GM12878 (cell line): Measurements from ENCODE around the gene ICA1. TPM values are rescaled to one million over a fixed set of nuclear protein-coding genes. Genes with fewer than 3 reads are reported as not detected.

Source experiments
- BACH1 ChIP-seq: fragments of 450-650 bp; IDR thresholded peaks from 2 replicates; pipeline ENCODE4 v1.6.1; 2017; ENCODE audit warnings: mild to moderate bottlenecking, borderline replicate concordance
- BHLHE40 ChIP-seq, 2 experiments: fragments of 450-650 bp in 1 of 2; IDR thresholded peaks; 2 replicates each; pipeline ENCODE4 v1.6.1; 2011 to 2017; ENCODE audit warnings: low read depth in 2 of 2, borderline replicate concordance in 1 of 2, improper control_type of control experiment in 1 of 2, low read length in 1 of 2, mild to moderate bottlenecking in 1 of 2
- CBX5 ChIP-seq: sonication (generic); IDR thresholded peaks from 2 replicates; pipeline ENCODE4 v1.6.1; 2016; ENCODE audit warnings: low read depth, moderate library complexity, mild to moderate bottlenecking, inconsistent platforms
- FOXK2 ChIP-seq: fragments of 450-650 bp; IDR thresholded peaks from 2 replicates; pipeline ENCODE4 v1.6.1; 2017; ENCODE audit warnings: mild to moderate bottlenecking, moderate library complexity
- GABPA ChIP-seq: IDR thresholded peaks from 2 replicates; pipeline ENCODE4 v1.6.1; 2014; ENCODE audit warnings: antibody characterized with exemption, low read depth, mild to moderate bottlenecking, inconsistent platforms
- IRF3 ChIP-seq: fragments of 450-650 bp; IDR thresholded peaks from 2 replicates; pipeline ENCODE4 v1.6.1; 2014; ENCODE audit warnings: mild to moderate bottlenecking
- IRF5 ChIP-seq: fragments of 450-650 bp; IDR thresholded peaks from 2 replicates; pipeline ENCODE4 v1.6.1; 2017; ENCODE audit warnings: borderline replicate concordance
- KAT2A ChIP-seq: conservative IDR thresholded peaks from 2 replicates; pipeline ENCODE4 v1.6.1; 2011; ENCODE audit warnings: low read depth, low read length; ENCODE audit not compliant: control insufficient read depth
- KDM1A ChIP-seq: fragments of 200-600 bp; sonication (generic); IDR thresholded peaks from 2 replicates; pipeline ENCODE4 v1.6.1; 2016; ENCODE audit warnings: borderline replicate concordance
- MXI1 ChIP-seq: fragments of 150-350 bp; IDR thresholded peaks from 2 replicates; pipeline ENCODE4 v1.6.1; 2011; ENCODE audit warnings: low read depth, mild to moderate bottlenecking, inconsistent platforms, low read length, improper control_type of control experiment
- MYB ChIP-seq: fragments of 150-350 bp; IDR thresholded peaks from 2 replicates; pipeline ENCODE4 v1.6.1; 2014; ENCODE audit warnings: mild to moderate bottlenecking, low read depth, low read length, borderline replicate concordance
- NFXL1 ChIP-seq: fragments of 450-650 bp; IDR thresholded peaks from 2 replicates; pipeline ENCODE4 v1.6.1; 2017; ENCODE audit warnings: antibody characterized with exemption, mild to moderate bottlenecking, borderline replicate concordance
- NR2F1 ChIP-seq: fragments of 450-650 bp; conservative IDR thresholded peaks from 2 replicates; pipeline ENCODE4 v1.6.1; 2017; ENCODE audit warnings: mild to moderate bottlenecking
- NRF1 ChIP-seq: conservative IDR thresholded peaks from 2 replicates; pipeline ENCODE4 v1.6.1; 2011; ENCODE audit warnings: mild to moderate bottlenecking, low read depth, low read length, improper control_type of control experiment
- PBX3 ChIP-seq: IDR thresholded peaks from 2 replicates; pipeline ENCODE4 v1.6.1; 2011; ENCODE audit warnings: mild to moderate bottlenecking, low read depth, low read length, moderate library complexity; ENCODE audit not compliant: insufficient replicate concordance
- POLR2A ChIP-seq: IDR thresholded peaks from 2 replicates; pipeline ENCODE4 v1.6.1; 2011; ENCODE audit warnings: low read depth, mild to moderate bottlenecking, low read length
- RBBP5 ChIP-seq: fragments of 200-600 bp; sonication (generic); conservative IDR thresholded peaks from 2 replicates; pipeline ENCODE4 v1.6.1; 2016
- RCOR1 ChIP-seq: conservative IDR thresholded peaks from 2 replicates; pipeline ENCODE4 v1.6.1; 2012; ENCODE audit warnings: low read depth, low read length, improper control_type of control experiment
- RELA ChIP-seq: fragments of 450-650 bp; IDR thresholded peaks from 2 replicates; pipeline ENCODE4 v1.8.0; 2014; ENCODE audit warnings: borderline replicate concordance; ENCODE audit not compliant: partially characterized antibody
- RFX5 ChIP-seq: IDR thresholded peaks from 2 replicates; pipeline ENCODE4 v1.6.1; 2011; ENCODE audit warnings: low read depth, low read length, improper control_type of control experiment
- SMAD1 ChIP-seq: fragments of 450-650 bp; IDR thresholded peaks from 2 replicates; pipeline ENCODE4 v1.6.1; 2018; ENCODE audit warnings: mild to moderate bottlenecking, low read depth; ENCODE audit not compliant: partially characterized antibody
- SPI1 ChIP-seq: IDR thresholded peaks from 2 replicates; pipeline ENCODE4 v1.6.1; 2011; ENCODE audit warnings: low read depth, mild to moderate bottlenecking, low read length, moderate library complexity, borderline replicate concordance; ENCODE audit not compliant: insufficient read depth
- STAT3 ChIP-seq: IDR thresholded peaks from 2 replicates; pipeline ENCODE4 v1.6.1; 2011; ENCODE audit warnings: low read depth, low read length, improper control_type of control experiment
- SUZ12 ChIP-seq: fragments of 200-600 bp; sonication (generic); IDR thresholded peaks from one replicate; pipeline ENCODE4 v1.6.1; 2018; ENCODE audit warnings: antibody characterized with exemption, mild to moderate bottlenecking; ENCODE audit not compliant: unreplicated experiment
- TAF1 ChIP-seq: IDR thresholded peaks from 2 replicates; pipeline ENCODE4 v1.6.1; 2011; ENCODE audit warnings: mild to moderate bottlenecking, low read depth, low read length, borderline replicate concordance
- TCF7 ChIP-seq: IDR thresholded peaks from 2 replicates; pipeline ENCODE4 v1.6.1; 2014; ENCODE audit warnings: antibody characterized with exemption, borderline replicate concordance
- ZNF207 ChIP-seq: fragments of 450-650 bp; IDR thresholded peaks from 2 replicates; pipeline ENCODE4 v1.6.1; 2014; ENCODE audit warnings: antibody characterized with exemption, mild to moderate bottlenecking, borderline replicate concordance
- ZNF24 ChIP-seq: fragments of 450-650 bp; IDR thresholded peaks from 2 replicates; pipeline ENCODE4 v1.6.1; 2017; ENCODE audit warnings: antibody characterized with exemption, mild to moderate bottlenecking
- ZZZ3 ChIP-seq: IDR thresholded peaks from 2 replicates; pipeline ENCODE4 v1.6.1; 2011; ENCODE audit warnings: low read depth; ENCODE audit not compliant: control insufficient read depth, insufficient read length
- polyA plus RNA-seq, 11 experiments: library from polyadenylated mRNA; depleted of rRNA in 4 of 11; unstranded in 6 of 11; stranded (reverse) in 5 of 11; fragments of >200 nt; fragmentation: Nextera tagmentation in 4 of 11; fragmentation: Illumina TruSeq in 1 of 11; extraction: Ambion mirVana in 4 of 11; extraction: Trizol in 1 of 11; gene quantifications; 1 replicate in 1 of 11; 2 replicates in 10 of 11; pipeline versions ENCODE4 v1.2.1 to v1.2.3, GENCODE V29; 2011 to 2016; ENCODE audit warnings: inconsistent platforms in 2 of 11, missing spikeins in 2 of 11, low read depth in 1 of 11
- total RNA-seq, 4 experiments: library from RNA; depleted of rRNA in 3 of 4; stranded (reverse); fragments of >200 nt in 3 of 4; fragmentation: Illumina TruSeq in 1 of 4; extraction: Trizol in 1 of 4; gene quantifications; 2 replicates each; pipeline versions ENCODE4 v1.2.1 to v1.2.3, GENCODE V29; 2013 to 2021

Gene ICA1
- total and polyA plus RNA-seq, 10 of the 15 experiments (the other 5 are each of a cell fraction or from before 2014, with no cell fraction given) = 1.3 to 35.1 (median 3.3) TPM

GRCh38 chr7:8134089-8134733 is 127.8 kb downstream of the ICA1 start (continued):
- TF ChIP-seq PBX3 (no peak), NR2F1 (peak; percentile 64; the same call in 1 of the 2 replicates), STAT3 (peak; percentile 93; the same call in 1 of the 2 replicates), ZZZ3 (no peak), BACH1 (peak; percentile 76; the same call in 1 of the 2 replicates), MXI1 (no peak; the same call in 1 of the 2 replicates), POLR2A (no peak), CBX5 (no peak), RBBP5 (no peak), NRF1 (no peak), ZNF207 (peak; percentile 71; the same call in 1 of the 2 replicates), RELA (no peak), IRF5 (no peak), TAF1 (no peak), KAT2A (no peak), IRF3 (no peak), GABPA (no peak), RCOR1 (peak; percentile 89; the same call in 1 of the 2 replicates), RFX5 (no peak), BHLHE40 (IDR thresholded peaks at IDR 0.05; ENCODE audit: borderline replicate concordance in 1 of 2, low read depth in 2 of 2, low read length in 1 of 2) (peak; percentile 43 to 74; a peak in 2 of 4 replicates), ZNF24 (0 out of 2 replicates have a peak, but pooled peaks have one; percentile 55), MYB (no peak), SMAD1 (peak; percentile 85), KDM1A (no peak), SPI1 (peak; percentile 45; the same call in 1 of the 2 replicates), SUZ12 (no peak), FOXK2 (no peak), TCF7 (peak; percentile 65; the same call in 1 of the 2 replicates), NFXL1 (no peak)
